ENCODE data around the gene INTS4. TPM values are rescaled to one million over a fixed set of nuclear protein-coding genes. Genes with fewer than 3 reads are reported as not detected.
"Not testable (repeated sequence)": the region's sequence is repeated elsewhere in the genome, so short reads cannot be mapped to it uniquely, and the experiment has no call there.

Gene INTS4
- total RNA-seq, 2 experiments from 2014 or later: 53.8 to 55.4 TPM

GRCh38 chr11:78036313-78036712, 41.8 kb upstream of the INTS4 start:
- Mint-ChIP-seq H3K4me1 (peaks cover 10% of the 10 kb centered on the region), H3K9me3 (ENCODE audit: low read depth) (no peaks in the 10 kb centered on the region), H3K36me3 (ENCODE audit: low read depth) (no peaks in the 10 kb centered on the region), H3K27me3 (no peaks in the 10 kb centered on the region), H3K27ac (no peak overlapping the region), H3K4me3 (no peak overlapping the region)
- intact Hi-C loops (cut with DNase I, micrococcal nuclease): no loop called here
- ATAC-seq (no peak), DNase-seq (no peak)
- POLR2A ChIA-PET: interaction anchor here (0.6 kb wide), 1 partner anchor 53 kb away, joined by 5 read pairs; no protein-coding TSS in a partner anchor
- CTCF ChIA-PET: interaction anchor here (0.6 to 2.6 kb wide), 3 partner anchors 10 to 341 kb away, joined by 3 to 15 read pairs (median 3); no protein-coding TSS in a partner anchor

DNA sequence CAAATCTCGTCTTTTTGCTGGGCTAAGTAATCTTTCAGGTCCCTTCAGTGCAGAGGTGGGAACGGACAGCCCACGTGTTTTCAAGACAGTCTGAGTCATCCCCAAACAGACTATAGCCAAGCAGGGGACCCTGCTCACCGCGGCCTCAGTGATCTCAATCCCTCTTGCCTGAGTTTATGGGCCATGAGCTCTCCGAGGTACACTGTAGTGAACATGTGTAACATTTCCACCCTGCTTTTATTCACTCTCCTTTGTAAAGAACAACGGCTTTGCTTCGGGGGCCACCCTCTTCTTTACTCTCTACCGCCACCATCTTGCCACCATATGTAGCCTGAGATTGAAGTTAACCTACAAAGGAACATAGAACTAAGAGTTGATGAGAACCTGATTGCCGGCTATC, 40.2 kb upstream of the INTS4 start:
- intact Hi-C loops (cut with DNase I, micrococcal nuclease): no loop called here
- DNase-seq (no peak), ATAC-seq (no peak)
- peaks cover 2% of the 10 kb centered on the region for H3K4me1 Mint-ChIP-seq
- H3K27ac Mint-ChIP-seq: no peak overlapping the region
- no peaks in the 10 kb centered on the region for H3K9me3 Mint-ChIP-seq (ENCODE audit: low read depth)
- ChIA-PET CTCF (interaction anchor here (1.3 to 2.6 kb wide), 2 partner anchors 12 to 40 kb away, joined by 5 to 15 read pairs; partner anchors contain the start of gene INTS4), POLR2A (no interaction called here)
- H3K36me3 Mint-ChIP-seq (ENCODE audit: low read depth): no peaks in the 10 kb centered on the region
- H3K27me3 Mint-ChIP-seq: no peaks in the 10 kb centered on the region
- no peak overlapping the region for H3K4me3 Mint-ChIP-seq

DNA sequence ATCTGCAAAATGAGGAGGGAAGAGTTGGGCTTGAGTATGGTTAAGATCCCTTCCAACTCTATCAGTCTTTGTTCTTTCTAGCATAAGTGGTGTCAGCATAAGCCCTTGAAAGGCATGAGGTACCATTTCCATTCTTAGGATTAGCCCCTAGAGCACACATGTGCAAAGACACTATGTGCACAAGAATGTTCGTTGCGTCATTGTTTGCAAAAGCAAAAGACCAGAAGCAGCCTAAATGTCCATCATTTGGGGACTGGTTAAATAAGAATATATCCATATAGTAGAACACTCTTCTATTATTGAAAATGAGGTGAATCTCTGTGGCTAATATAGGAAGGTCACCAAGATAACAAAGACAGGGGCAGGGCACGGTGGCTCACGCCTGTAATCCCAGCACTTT, 38.6 kb upstream of the INTS4 start:
- intact Hi-C loops (cut with DNase I, micrococcal nuclease): no loop called here
- H3K4me3 Mint-ChIP-seq: no peak overlapping the region
- no peaks in the 10 kb centered on the region for H3K4me1 Mint-ChIP-seq
- no peak for ATAC-seq
- ChIA-PET CTCF (no interaction called here), POLR2A (no interaction called here)
- DNase-seq: no peak
- no peak overlapping the region for H3K27ac Mint-ChIP-seq
- no peaks in the 10 kb centered on the region for H3K9me3 Mint-ChIP-seq (ENCODE audit: low read depth)
- H3K36me3 Mint-ChIP-seq (ENCODE audit: low read depth): no peaks in the 10 kb centered on the region
- no peaks in the 10 kb centered on the region for H3K27me3 Mint-ChIP-seq

GRCh38 chr11:78032090-78032489, 37.6 kb upstream of the INTS4 start:
- POLR2A ChIA-PET: no interaction called here
- intact Hi-C loops (cut with DNase I, micrococcal nuclease): no loop called here
- ATAC-seq (no peak), DNase-seq (no peak)
- H3K9me3 Mint-ChIP-seq (ENCODE audit: low read depth): peaks cover 2% of the 10 kb centered on the region
- H3K27ac Mint-ChIP-seq: no peak overlapping the region
- CTCF ChIA-PET: interaction anchor here (2.0 kb wide), 1 partner anchor 14 kb away, joined by 11 read pairs; no protein-coding TSS in a partner anchor
- H3K4me3 Mint-ChIP-seq: no peak overlapping the region
- no peaks in the 10 kb centered on the region for H3K4me1 Mint-ChIP-seq
- no peaks in the 10 kb centered on the region for H3K27me3 Mint-ChIP-seq
- H3K36me3 Mint-ChIP-seq (ENCODE audit: low read depth): no peaks in the 10 kb centered on the region

GRCh38 chr11:78031629-78032028, 37.2 kb upstream of the INTS4 start:
- intact Hi-C loops (cut with DNase I, micrococcal nuclease): no loop called here
- H3K4me1 Mint-ChIP-seq: no peaks in the 10 kb centered on the region
- no peaks in the 10 kb centered on the region for H3K27me3 Mint-ChIP-seq
- H3K4me3 Mint-ChIP-seq: no peak overlapping the region
- no peak for ATAC-seq
- H3K36me3 Mint-ChIP-seq (ENCODE audit: low read depth): no peaks in the 10 kb centered on the region
- no peak for DNase-seq
- H3K9me3 Mint-ChIP-seq (ENCODE audit: low read depth): peaks cover 2% of the 10 kb centered on the region
- no peak overlapping the region for H3K27ac Mint-ChIP-seq
- POLR2A ChIA-PET: no interaction called here
- CTCF ChIA-PET: interaction anchor here (2.0 kb wide), 1 partner anchor 14 kb away, joined by 11 read pairs; no protein-coding TSS in a partner anchor

DNA sequence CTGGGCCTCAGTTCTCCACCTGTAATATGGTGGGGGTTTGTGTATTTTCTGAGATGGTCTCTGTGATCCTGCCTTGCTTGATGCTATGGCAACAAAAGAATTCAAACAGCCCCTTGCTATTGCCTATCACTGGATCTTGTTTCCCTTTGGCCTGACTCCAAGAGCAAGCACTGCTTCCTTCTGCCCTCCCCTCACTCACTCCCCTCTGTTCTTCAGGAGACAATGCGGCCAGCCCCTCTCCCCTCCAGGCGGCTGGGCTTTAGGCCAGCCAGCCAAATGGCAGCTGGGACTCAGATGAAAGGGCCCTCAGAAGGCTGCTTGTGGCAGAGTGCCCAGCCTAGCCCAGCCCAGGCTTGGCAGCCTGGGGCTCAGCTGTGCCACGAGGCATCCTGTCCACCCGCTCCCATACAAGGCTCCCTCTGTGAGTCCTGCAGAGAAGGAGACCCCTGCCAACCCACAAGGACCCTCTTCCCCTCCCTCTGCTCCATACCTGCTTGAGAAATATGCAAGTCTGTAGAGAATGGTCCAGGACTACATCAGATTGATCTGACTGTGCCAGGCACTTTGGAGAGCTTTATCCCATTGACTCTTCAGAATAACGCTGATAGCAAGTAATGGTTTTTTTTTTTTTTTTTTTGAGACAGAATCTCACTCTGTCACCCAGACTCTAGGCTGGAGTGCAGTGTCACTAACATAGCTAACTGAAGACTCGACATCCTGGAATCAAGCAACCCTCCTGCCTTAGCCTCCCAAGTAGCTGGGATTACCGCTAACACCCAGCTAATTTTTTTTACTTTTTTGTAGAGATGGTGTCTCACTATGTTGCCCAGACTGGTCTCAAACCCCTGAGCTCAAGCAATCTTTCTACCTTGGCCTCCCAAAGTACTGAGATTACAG, 36.2 kb upstream of the INTS4 start:
- no peaks in the 10 kb centered on the region for H3K4me1 Mint-ChIP-seq
- intact Hi-C loops (cut with DNase I, micrococcal nuclease): no loop called here
- ChIA-PET POLR2A (interaction anchor here (0.6 to 0.7 kb wide), 2 partner anchors 9 to 47 kb away, joined by 3 to 5 read pairs; no protein-coding TSS in a partner anchor), CTCF (interaction anchor here (2.0 kb wide), 1 partner anchor 15 kb away, joined by 11 read pairs; no protein-coding TSS in a partner anchor)
- no peak overlapping the region for H3K27ac Mint-ChIP-seq
- ATAC-seq (no peak), DNase-seq (no peak)
- peaks cover 2% of the 10 kb centered on the region for H3K9me3 Mint-ChIP-seq (ENCODE audit: low read depth)
- no peaks in the 10 kb centered on the region for H3K27me3 Mint-ChIP-seq
- no peak overlapping the region for H3K4me3 Mint-ChIP-seq
- no peaks in the 10 kb centered on the region for H3K36me3 Mint-ChIP-seq (ENCODE audit: low read depth)

- H3K9me3 Mint-ChIP-seq (ENCODE audit: low read depth); ATAC-seq; H3K27me3 Mint-ChIP-seq; DNase-seq; H3K4me1 Mint-ChIP-seq; intact Hi-C loops (cut with DNase I, micrococcal nuclease); H3K27ac Mint-ChIP-seq; H3K36me3 Mint-ChIP-seq (ENCODE audit: low read depth); POLR2A ChIA-PET; H3K4me3 Mint-ChIP-seq: not testable (repeated sequence)
- CTCF ChIA-PET: interaction anchor here (0.7 kb wide), 1 partner anchor 9 kb away, joined by 3 read pairs; no protein-coding TSS in a partner anchor
Measured at GRCh38 chr11:78028423-78028822, 34.0 kb upstream of the INTS4 start.

- ChIA-PET CTCF (interaction anchor here (0.7 kb wide), 1 partner anchor 10 kb away, joined by 3 read pairs; no protein-coding TSS in a partner anchor), POLR2A (no interaction called here)
- intact Hi-C loops (cut with DNase I, micrococcal nuclease): no loop called here
- Mint-ChIP-seq H3K4me1 (no peaks in the 10 kb centered on the region), H3K9me3 (ENCODE audit: low read depth) (peaks cover 2% of the 10 kb centered on the region), H3K27me3 (peaks cover 3% of the 10 kb centered on the region), H3K4me3 (no peak overlapping the region), H3K27ac (no peak overlapping the region), H3K36me3 (ENCODE audit: low read depth) (no peaks in the 10 kb centered on the region)
- no peak for ATAC-seq
- DNase-seq: no peak
Measured at GRCh38 chr11:78027759-78028158, 33.3 kb upstream of the INTS4 start.

DNA sequence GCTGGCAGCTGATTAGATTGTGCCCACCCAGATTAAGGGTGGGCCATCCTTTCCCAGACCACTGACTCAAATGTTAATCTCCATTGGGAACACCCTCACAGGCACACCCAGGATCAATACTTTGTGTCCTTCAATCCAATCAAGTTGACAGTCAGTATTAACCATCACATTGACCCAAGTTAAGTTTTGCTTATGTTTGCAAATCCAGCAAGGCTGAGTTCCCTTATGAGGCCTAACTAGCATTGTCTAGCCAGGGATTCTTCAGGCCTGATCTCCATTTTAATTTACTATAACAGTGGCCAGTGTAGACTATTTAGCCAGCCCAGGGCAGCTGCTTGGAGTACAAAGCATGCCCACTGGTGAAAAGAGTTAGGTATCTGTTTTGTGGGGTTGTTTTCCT, 30.9 kb upstream of the INTS4 start:
- Mint-ChIP-seq H3K4me1 (no peaks in the 10 kb centered on the region), H3K9me3 (ENCODE audit: low read depth) (peaks cover 2% of the 10 kb centered on the region), H3K4me3 (no peak overlapping the region), H3K27me3 (peaks cover 16% of the 10 kb centered on the region), H3K36me3 (ENCODE audit: low read depth) (no peaks in the 10 kb centered on the region), H3K27ac (no peak overlapping the region)
- intact Hi-C loops (cut with DNase I, micrococcal nuclease): no loop called here
- ATAC-seq (no peak), DNase-seq (no peak)
- CTCF ChIA-PET: interaction anchor here (0.6 kb wide), 2 partner anchors 28 to 1722 kb away, joined by 3 read pairs; no protein-coding TSS in a partner anchor
- POLR2A ChIA-PET: no interaction called here

DNA sequence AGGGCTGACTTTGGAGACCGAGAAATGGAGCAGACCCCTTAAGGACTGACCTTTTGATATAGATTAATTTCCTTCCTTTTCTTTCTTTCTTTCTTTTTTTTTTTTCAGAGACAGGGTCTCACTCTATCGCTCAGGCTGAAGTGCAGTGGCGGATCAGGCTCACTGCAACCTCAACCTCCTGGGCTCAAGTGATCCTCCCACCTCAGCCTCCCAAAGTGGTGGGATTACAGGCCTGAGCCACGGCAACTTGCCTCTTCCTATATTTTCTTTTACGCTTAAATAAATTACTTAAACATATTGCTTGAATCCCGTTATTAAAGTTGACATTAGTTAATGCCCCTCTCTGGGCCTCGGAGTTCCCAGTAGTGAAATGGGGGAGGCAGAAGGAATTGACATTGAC, 29.0 kb upstream of the INTS4 start:
- ChIA-PET POLR2A (no interaction called here), CTCF (no interaction called here)
- peaks cover 2% of the 10 kb centered on the region for H3K9me3 Mint-ChIP-seq (ENCODE audit: low read depth)
- H3K27me3 Mint-ChIP-seq: peaks cover 16% of the 10 kb centered on the region
- H3K4me1 Mint-ChIP-seq: no peaks in the 10 kb centered on the region
- intact Hi-C loops (cut with DNase I, micrococcal nuclease): no loop called here
- no peaks in the 10 kb centered on the region for H3K36me3 Mint-ChIP-seq (ENCODE audit: low read depth)
- no peak overlapping the region for H3K27ac Mint-ChIP-seq
- ATAC-seq: no peak
- no peak overlapping the region for H3K4me3 Mint-ChIP-seq
- DNase-seq: no peak

DNA sequence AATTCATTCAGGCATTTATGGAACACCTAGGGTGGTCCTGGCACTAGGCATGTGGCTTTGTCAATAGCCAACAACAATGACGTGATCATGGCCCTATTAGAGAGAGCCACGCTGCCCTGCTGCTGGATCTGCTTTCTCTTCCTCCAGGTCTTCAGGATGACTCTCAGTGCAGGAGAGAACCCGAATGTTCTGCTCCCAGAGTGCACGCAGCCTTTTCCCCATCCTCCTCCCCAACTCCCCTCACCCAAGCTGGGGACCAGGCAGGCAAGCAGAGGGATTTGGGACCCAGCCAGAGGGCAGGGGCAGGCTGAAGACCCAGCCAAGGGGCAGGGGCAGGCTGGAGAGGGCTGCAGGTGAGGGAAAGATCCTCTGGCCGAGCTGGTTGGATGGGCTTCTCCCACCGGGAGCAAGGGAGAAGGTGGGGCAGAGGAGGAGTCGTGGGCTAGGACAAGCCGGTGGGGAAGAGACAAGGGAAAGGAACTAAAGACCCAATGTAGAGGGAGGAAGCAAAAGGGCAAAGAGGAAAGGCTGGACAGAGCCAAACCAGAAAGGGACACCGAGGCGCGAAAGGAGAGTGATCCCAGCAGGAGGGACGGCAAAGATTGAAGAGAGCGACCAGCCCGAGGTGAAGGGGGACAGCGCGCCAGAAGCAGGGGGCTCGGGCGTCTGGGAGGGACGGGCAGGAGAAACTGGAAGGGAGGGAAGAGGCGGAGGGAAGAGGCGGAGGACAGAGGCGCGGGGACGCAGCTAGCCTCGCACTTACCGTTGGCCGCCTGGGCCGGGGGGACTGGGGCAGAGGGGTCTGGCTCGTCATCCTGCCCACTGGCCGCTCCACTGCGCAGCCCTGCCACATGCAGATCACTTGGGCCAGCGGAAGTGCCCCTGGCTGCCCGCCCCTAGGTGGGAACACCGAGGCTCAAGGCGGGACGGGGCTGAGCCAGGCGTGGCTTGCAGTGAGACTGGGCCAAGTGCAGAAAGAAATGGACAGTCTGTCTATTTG, 28.2 kb upstream of the INTS4 start, which contains the start of gene KCTD14:
KCTD14 (minus strand) TSS at position 880 of the 1,000 bp plus-strand sequence; CDS start at position 853, 27 bp downstream.
- no peak within 1 kb of the TSS for H3K27ac Mint-ChIP-seq
- H3K27me3 Mint-ChIP-seq: peaks cover 16% of the 10 kb centered on the region
- H3K4me1 Mint-ChIP-seq: no peaks in the 10 kb centered on the region
- peaks cover 2% of the 10 kb centered on the region for H3K9me3 Mint-ChIP-seq (ENCODE audit: low read depth)
- DNase-seq: no peak
- H3K4me3 Mint-ChIP-seq: no peak within 1 kb of the TSS
- ChIA-PET CTCF (interaction anchor here (0.7 kb wide), 1 partner anchor 23 kb away, joined by 5 read pairs; no protein-coding TSS in a partner anchor), POLR2A (no interaction called here)
- intact Hi-C loops (cut with DNase I, micrococcal nuclease): no loop called here
- no peaks in the 10 kb centered on the region for H3K36me3 Mint-ChIP-seq (ENCODE audit: low read depth)
- ATAC-seq: no peak

Data from activated CD4-positive, alpha-beta T cell treated with anti-CD3 and anti-CD28 coated beads for 36 hours (primary cell).